Germinal center (tissue), 1 donor: ENCODE data around the gene LRP2BP.
"Not testable (repeated sequence)": the region's sequence is repeated elsewhere in the genome, so short reads cannot be mapped to it uniquely, and the experiment has no call there.

Experiments
- DNase-seq: peaks from one replicate; pipeline ENCODE4 v3.0.0; 2012; ENCODE audit warnings: mixed read lengths, low spot score

LRP2BP gene

DNA sequence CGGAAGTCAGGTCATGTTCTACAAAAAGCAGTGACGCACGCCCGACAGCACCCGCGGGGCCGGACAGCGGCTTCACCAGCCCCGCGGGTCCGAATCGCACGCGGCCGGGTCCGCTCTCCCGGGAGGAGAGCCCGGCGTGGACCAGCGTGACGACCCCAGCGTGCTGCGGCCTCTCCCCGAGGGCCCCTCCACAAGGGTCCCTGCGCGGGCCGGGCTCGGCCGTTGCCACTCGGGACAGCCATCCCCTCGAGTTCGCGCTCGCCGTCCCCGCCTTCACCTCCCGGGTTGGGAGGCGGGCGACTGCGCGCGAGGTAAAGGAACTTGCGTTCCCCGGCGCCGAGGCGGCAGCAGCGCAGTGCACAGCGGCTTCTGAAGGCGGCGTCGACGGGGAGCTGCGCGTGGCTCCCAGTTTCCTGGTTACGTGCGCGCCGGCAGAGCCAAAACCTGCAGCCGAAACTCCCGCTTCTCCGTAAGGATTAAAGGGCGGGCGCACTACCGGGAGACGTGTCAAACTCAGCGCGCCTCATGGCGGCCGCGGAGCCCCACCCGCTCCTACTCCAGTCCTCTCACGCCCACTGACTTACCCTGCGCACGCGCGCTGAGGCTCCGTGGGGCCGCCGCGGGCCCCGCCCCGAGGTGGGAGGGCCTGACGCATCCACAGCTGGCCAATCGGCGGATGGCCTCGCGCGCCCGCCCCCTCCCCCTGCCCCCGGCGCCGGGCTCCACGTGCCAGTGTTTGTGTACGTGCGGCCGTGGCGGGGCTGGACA, 416 bp upstream of the LRP2BP start:
- DNase-seq: peak; percentile 99

DNA sequence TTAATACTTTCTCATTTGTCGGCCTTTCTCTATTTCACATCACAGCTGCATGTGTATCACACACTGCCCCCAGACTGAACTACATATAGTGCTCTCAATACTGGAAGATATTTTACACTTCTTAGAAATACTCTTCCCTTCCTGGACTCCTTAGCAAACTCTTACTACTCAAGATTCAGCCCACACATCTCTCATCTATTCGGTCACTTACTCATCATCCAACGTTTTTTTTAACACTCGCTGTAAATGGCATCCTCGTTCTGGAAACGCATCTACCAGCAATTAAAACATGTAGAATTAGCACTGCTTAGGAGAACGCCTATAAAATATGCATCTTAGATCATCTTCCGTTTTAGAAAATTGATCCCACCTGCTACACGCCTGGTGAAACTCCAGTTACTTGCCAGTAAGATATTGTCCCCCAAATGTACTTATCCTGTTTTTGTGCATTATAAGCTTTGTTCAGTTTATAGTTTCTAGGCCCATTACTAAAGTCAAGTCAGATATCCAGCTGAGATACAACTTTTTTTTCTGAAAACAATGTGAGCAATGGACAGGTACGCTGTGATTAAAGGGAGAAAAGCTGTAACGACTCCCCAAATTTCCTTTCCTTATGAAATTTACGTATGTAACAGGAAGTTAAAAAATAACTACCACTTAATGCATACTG, 1.0 kb downstream of the LRP2BP start:
- DNase-seq: no peak

DNA sequence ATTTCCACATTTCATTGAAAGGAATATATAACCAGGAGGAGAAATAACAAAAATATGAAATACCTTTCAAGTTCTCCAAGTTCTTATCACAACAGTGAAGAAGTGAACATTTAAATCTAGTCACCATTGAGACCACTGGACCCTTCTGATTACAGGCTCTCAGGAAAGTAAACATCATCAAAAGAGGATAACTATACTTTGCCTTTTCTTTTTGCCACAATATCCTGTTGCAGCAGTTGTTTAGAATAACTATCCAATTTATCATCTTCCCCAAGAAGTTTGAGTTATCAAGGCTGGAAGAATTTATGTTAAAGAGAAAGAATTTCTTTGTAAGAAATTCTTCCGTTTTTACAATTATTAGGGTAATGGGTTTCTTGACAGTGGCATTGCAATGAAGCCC, 3.6 kb downstream of the LRP2BP start:
- DNase-seq: no peak

DNA sequence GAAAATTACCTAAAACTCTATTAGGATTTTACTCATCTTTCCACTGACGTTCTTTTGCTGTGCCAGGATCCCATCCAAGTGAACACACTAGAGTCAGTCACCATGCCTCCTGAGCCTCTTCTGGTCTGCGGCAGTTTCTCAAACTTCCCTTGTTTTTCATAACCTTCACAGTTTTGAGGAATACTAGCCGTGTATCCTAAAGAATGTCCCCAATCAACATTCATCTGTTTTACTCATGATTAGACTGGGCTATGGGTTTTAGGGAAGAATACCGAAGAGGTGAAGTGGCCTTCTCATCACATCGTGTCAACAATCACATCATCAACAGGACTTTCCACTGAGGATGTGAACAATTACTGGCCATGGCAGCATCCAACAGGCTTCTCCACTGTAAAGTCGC, 4.8 kb downstream of the LRP2BP start:
- DNase-seq: no peak

DNA sequence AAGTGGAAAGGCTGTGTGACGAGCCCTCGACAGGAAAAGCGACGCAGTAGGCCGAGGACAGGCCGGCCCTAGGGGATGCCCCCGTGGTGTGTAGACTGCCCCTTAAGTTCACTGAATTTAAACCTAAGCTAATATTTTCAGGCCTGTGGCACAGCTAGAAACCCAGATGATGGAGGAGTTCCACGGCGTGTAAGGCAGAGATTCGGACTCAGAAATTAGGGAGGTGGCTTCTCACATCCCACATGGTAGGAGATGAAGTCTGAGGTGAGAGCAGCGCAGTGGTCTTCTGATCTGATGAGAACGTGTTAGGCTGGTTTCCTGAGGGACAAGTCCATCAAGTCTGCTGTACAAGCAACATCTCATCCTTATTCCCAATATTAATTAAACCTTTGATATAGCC, 7.8 kb downstream of the LRP2BP start:
- no peak for DNase-seq

DNA sequence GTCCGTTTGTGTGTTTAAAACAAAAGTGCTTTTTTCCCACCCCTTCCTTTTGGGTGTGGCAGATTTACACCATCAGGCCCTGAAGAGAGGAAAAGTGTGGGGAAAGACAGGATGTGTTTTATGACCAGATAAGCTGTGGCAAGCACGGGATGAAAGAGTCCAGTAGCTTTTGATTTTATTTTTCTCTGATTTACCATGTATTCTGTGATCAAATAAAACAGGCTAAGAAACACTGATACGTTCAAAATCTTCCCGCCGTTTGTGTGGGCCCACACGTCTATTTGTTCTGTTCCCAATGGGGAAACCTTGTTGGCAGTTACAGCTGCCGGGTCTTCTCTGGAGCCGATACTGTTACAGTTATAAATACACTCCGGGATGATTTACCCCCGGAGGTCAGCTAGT, 10.8 kb downstream of the LRP2BP start:
- DNase-seq: no peak

DNA sequence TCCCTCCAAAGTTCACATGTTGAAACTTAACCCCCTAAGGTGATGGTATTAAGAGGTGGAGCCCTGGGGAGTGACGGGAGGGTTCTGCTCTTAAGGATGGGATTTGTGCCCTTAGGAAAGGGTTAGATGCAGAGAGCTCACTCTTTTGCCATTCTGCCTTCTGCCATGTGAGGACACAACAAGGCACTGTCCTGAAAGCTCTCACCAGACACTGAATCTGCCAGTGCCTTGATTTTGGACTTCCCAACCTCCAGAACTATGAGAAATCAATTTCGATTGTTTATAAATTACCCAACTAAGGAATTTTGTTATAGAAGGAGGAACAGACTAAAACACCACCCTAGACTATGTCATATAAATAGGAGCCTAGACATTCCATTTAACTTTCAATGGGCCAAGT, 11.7 kb downstream of the LRP2BP start:
- no peak for DNase-seq

DNA sequence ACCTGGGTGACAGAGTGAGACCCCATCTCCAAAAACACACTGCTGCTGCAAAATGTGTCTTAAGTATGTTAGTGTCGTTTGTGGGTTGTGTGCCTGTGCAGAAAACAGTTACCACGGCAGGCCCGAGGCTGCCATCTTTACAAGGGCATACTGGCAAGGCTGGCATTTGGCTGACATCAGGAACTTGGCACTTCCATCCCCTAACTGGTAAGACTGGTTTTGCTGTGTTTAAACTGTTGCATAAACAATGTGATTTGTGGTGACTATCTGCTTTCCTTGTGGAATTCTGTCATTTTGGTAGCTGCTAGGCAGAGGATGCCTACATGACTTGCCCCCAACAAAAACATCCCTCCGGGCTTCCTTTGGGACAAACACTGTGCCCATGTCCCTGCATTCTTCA, 12.3 kb downstream of the LRP2BP start:
- DNase-seq: no peak

DNA sequence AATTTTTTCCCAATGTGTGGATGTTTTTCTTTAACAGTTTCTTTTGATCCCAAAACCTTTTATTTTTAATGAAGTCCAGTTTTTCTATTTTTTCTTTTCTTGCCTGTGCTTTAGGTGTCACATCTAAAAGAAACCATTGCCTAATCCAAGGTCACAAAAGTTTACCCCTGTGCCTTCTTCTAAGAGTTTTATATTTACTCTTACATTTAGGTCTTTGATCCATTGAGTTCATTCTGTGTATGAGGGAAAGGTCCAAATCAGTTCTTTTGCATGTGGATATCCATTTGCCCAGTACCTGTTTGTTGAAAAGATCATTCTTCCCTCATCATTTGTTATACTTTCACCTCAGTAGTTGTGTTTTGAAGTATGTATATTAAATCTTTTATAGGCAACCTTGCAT, 13.0 kb downstream of the LRP2BP start:
- DNase-seq: no peak

DNA sequence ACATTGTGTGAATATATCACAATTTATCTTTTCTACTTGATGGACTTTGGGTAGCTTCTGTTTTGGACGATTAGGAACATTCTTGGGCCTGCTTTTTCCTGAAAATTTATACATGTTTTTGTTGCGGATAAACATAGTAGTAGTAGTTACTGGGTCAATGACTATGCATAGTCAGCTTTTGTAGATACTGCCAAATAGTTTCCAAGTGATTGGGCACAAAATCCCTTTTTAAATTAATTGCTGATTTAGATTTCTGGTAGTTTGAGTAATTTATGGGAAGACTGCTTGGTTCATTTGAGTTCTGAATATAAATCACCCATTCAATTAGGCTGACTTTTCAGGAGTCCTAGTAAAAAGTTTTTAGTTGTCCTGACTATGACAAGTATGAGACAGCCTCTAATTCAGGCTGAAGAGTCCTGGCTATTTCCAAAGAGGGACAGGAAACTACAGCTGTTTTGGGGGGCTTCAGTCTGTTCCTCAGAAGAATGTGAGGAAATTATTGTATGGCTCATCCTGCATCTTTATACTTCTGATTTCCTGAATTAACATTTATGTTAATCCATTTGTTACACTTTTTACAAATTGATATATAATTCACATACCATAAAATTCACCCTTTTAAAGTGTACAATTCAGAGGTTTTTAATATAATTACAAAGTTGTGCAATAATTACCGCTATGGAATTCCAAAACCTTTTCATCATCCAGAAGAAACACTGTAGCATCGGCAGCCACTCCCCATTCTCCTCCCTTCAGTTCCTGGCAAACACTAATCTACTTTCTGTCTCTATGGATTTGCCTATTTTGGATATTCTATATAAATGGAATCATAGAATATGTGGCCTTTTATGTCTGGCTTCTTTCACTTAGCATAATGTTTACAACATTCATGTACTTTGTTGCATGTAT, 14.2 kb downstream of the LRP2BP start:
- DNase-seq: no peak

DNA sequence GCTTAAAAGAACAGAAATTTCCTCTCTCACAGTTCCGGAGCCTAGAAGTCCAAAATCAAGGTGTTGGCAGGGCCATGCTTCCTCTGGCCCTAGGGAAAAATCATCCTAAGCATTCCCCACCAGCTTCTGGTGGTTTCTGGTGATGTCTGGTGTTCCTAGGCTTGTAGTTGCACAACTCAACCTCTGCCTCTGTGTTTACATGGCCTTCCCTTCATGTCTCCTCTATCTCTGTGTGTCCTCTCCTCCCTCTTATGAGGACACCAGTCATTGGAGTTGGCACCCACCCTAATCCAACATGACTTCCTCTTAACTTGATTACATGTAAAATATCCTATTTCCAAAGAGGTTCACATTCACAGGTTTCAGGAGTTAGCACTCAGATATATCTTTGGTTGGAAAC, 15.4 kb downstream of the LRP2BP start:
- DNase-seq: no peak

DNA sequence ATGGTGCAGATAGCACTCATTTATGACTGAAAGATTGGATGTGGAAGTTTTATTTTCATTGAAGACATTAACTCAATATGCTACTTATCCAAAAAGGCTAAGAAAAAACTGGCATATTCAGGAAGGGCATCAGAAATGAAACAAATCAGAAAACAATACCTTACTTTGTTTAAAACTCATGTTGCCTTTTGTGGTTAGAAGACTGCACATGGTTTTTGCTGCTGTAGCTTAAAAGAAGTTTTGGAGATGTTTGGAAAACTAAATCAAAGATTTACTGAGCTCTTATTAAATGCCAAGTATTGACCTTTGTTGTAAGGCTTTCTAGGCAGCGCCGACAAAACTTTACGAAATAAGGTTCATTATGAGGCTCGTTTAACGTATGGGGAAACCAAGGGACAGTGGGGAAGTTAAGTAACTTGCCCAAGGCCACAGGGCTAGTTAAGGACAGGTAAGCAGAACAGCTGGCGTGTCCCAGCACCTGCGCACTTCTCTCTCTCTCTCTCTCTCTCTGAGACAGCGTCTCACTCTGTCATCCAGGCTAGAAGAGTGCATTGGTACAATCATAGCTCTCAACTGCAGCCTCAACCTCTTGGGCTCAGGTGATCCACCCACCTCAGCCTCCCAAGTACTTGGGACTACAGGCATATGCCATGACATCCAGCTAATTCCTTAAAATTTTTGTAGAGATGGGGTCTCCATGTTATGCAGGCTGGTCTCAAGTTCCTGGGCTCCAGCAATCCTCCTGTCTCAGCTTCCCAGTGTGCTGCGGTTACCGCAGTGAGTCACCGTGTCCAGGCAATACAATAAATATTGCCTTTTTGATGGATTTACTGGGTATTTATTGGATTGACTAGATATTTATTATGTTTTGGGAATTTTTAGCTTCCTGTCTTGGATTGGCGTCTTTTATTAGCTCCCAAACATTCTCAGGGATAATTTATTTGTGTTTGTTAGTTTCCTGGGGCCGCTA, 16.1 kb downstream of the LRP2BP start:
- DNase-seq: no peak

DNA sequence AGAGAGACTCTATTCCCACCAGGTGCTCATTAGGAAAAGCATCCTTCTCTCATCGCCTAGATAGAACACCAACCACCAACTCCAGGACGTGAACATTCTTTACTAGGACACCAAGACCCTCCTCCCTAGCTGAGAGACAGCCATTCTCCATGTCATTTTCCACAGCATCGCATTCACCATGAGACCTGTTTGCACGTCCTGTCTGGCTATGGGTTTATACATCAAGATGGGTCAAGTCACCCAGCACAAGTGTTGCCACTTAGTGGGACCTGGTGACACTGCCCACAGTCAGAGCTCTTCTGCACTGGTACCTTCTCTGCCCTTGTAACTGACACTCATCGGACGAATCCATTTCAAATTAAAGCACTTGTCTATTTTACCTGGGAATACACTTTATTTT, 17.5 kb downstream of the LRP2BP start:
- DNase-seq: no peak

DNA sequence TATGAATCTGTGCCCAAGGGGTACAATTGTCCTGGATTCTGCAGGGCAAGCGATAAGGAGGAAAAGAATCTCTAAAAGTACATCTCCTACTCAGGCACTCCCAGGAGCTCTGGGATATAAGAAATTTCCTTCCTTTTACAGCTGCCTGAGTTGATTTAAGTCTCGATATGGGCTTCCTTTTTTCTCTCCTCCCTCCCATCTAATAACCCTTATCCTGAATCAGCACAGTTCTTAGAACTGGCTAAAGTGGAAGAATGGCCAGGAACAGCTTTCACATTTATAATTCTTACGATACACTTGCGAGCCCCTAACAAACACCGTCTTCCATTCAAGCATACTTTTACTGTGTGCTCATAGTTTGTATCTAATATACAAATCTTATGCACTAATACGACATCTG, 21.2 kb downstream of the LRP2BP start:
- no peak for DNase-seq

DNA sequence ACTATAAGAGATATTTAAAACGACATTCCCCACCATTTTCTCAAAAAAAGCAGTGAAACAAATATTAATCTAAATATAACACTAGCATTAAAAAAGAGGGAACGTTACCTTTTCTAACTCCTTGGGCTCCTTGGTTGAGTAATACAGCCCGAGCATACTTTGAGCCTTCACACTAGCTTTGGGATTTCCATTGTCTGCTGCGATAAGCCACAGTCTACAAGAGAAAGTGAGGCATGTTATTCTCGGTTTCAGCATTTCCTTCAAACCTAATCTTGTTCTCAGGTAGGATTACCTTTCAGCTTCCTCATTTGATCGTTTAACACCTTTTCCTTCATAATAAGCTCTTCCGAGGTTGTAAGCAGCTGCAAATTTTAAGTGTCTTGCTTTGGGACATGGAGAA, 21.7 kb downstream of the LRP2BP start:
- DNase-seq: no peak

DNA sequence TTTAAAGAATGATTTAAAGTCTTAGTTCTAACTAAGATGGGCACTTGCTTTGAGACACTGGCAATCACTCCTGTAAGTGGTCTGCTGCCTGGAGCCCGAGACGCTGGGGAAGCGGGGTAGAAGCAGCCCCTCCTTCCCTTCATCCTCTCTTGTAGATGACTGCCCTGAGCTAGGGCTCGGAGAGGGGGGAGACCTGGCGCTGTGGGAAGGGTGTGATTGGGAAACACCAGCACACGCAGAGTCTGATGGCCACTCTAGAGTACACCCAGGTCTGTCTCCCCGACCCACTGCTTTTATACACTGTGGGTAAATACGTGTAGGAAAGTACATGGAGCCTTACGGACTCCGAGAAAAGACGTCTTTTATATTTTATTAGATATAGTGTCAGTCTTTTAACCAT, 24.0 kb downstream of the LRP2BP start:
- no peak for DNase-seq

DNA sequence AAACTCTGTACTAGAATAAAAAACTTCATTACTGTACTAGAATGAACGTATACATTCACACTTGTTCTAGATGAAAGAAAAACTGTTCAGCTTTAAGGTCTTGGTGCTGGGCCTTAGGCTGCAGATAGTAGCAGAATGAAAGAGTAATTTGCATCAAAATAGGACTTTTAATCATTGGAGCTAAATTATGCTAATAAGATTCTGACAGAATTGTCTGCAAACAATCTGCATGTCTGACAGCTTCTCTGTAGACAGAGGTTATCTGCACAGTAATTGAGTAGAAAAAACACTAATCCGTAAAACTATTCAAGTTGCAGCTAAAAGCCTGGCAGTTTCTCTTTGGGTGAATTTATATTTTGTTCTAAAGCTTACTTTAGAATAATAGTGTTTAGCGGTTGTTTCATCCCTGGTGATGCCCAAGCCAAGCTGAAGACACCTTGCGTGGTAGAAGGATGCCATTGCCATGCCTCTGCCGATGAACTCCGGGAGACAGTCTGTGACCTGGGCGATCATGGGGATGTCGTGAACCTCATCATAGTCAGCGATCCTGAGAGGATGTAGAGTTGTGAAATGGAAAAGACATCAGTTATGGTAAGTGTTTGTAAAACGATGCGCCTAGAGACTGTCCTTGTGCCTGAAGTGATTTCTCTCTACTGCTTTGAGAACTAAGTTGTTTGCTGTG, 25.3 kb downstream of the LRP2BP start:
- no peak for DNase-seq

DNA sequence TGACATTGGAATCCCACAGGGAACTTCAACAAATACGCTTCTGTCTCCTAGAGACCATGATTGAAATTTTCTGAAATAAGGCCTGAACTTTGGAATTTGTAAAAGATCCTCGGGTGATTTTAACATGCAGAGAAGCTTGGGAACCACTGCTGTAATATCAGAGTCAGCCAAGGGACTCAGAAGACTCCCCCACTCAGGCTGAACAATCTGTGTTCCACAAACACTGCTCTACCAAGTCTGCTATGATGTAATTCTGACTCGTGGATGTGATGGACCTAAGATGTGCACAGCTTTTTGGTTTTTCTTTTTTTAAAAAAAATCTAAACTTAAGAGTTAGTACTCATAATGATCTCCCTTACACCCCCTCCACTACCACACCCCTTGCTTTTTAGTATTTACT, 26.0 kb downstream of the LRP2BP start:
- no peak for DNase-seq

DNA sequence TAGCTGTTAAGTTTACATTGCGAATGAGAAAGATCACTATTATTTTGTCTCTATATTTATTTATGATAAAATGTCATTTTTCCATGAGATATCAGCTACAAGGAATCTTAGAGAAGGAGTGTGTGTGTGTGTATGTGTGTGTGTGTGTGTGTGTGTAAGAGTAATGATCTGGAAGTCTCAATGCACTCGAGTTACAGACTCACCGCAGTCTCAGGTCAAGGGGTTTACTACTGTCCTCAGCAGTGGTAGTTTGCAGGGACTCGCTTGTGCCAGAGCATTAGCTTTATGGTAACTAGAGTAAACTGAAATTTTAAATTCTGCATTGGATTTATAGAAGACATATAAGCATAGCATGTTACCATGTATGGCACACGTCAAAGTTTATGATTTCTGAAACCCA, 30.8 kb downstream of the LRP2BP start:
- DNase-seq: no peak

DNA sequence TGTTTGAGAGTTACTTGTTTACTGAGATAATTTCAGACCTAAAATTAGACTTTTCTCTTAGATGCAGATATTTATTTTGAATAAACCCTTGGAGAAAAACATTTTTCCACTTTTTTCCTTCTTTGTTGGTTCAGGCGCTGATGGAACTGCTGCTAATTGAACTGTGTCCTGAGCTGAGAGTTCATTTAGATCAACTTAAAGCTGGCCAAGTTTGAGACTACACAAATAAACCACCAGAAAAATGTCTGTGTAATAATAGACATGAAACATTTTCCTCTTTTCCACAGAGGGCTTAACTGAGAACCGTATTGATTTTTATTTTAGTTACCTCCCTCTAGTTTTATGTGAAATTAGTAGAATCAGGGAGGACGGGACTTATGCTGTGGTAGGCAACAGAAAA, 32.5 kb downstream of the LRP2BP start:
- no peak for DNase-seq

DNA sequence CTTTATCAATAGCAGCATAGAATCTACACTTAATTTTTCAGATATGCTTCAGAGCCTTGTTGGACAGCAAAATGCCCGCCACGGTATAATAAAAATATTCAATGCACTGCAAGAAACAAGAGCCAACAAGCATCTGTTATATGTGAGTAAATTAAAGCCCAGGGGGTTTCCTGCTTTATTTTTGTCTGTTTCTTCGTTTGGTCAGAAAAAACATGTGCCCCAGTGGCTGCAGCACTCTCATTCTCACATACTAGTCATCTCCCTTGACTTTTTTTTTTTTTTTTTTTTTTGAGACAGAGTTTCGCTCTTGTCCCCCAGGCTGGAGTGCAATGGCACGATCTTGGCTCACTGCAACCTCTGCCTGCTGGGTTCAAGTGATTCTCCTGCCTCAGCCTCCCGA, 33.2 kb downstream of the LRP2BP start:
- DNase-seq: not testable (repeated sequence)
